Right renal cortex interstitium (tissue), 3 donors: ENCODE data around the gene REV3L. TPM values are rescaled to one million over a fixed set of nuclear protein-coding genes. Genes with fewer than 3 reads are reported as not detected.
A peak's percentile ranks its signal among the peaks of the same experiment; 100 is the strongest.
"Not testable (repeated sequence)": the region's sequence is repeated elsewhere in the genome, so short reads cannot be mapped to it uniquely, and the experiment has no call there.

ENCODE experiments used
- DNase-seq, 3 donors: peaks; one replicate each; pipeline ENCODE4 v3.0.0-alpha.2; 2013; ENCODE audit warnings: low read depth in 3 of 3, low spot score in 2 of 3
- polyA plus RNA-seq, 3 donors: library from polyadenylated mRNA; unstranded; fragments of 120-200 nt; gene quantifications; one replicate each; pipeline ENCODE4 v1.2.1, GENCODE V29; 2013; ENCODE audit not compliant: insufficient read length in 3 of 3

The REV3L gene
- polyA plus RNA-seq = 10 to 100 TPM; 38.1 to 48.2 (median 47.9) TPM

GRCh38 chr6:111482959-111483735 lies at the start of gene REV3L:
Gene REV3L, minus strand, starts transcription at chr6:111483218. Its CDS starts 330 bp downstream, at chr6:111482888.
- peak; percentile 74 to 87 (median 85) for DNase-seq

DNA sequence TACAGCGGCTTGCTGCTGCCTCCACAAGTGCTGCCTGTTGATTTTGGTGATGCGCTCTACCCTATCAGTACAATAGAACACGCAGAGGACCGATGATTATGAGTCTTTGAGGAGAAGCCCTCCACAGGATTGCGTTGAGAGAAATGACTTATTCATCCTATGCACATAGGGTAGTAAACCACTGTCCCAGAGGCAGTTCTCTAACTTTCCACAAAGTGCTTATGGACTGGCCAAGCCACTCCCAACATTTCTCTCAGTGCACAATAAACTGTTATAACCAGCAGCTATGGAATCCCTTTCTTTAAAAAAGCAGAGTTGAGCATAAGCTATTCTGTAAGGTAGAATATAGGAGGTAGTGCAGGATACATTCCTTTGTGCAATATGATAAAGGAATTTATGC lies 48.2 kb upstream of the REV3L start:
- DNase-seq = no peak

GRCh38 chr6:111530667-111531066 lies 47.6 kb upstream of the REV3L start:
- DNase-seq = no peak

- DNase-seq = no peak
These were observed 47.2 kb upstream of the REV3L start for GRCh38 chr6:111530218-111530617.

- no peak for DNase-seq
These were observed 44.3 kb upstream of the REV3L start for GRCh38 chr6:111527367-111527766.

- no peak for DNase-seq
These were observed 41.7 kb upstream of the REV3L start for GRCh38 chr6:111524735-111525134.

GRCh38 chr6:111524252-111524651 lies 41.2 kb upstream of the REV3L start:
- no peak for DNase-seq

- no peak for DNase-seq
These were observed 40.6 kb upstream of the REV3L start for GRCh38 chr6:111523484-111524167.

- DNase-seq = no peak
These were observed 39.5 kb upstream of the REV3L start for GRCh38 chr6:111522393-111523020.

GRCh38 chr6:111521497-111522270 lies 38.7 kb upstream of the REV3L start:
- DNase-seq = no peak

- no peak for DNase-seq
These were observed 37.5 kb upstream of the REV3L start for GRCh38 chr6:111520524-111520923.

GRCh38 chr6:111517965-111518364 lies 34.9 kb upstream of the REV3L start:
- no peak for DNase-seq

DNA sequence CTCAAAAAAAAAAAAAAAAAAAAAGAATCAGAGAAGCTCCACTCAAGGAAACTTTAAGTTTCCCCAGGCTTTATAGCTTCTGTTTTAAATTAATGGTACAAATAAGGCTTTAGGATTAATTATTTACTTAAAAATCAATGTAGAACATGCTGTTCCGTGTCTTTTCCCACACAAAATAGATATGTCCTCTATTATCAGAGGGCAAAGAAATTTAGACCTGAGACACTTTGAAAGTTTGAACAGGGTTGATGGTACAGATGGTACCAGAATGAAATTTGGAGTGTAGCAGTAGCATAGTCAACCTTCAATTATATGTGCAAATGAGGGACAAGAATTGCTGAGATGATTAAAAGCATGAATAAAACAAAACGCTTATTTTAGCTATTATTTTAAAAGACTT lies 32.2 kb upstream of the REV3L start:
- no peak for DNase-seq

GRCh38 chr6:111514531-111514930 lies 31.5 kb upstream of the REV3L start:
- not testable (repeated sequence) for DNase-seq

DNA sequence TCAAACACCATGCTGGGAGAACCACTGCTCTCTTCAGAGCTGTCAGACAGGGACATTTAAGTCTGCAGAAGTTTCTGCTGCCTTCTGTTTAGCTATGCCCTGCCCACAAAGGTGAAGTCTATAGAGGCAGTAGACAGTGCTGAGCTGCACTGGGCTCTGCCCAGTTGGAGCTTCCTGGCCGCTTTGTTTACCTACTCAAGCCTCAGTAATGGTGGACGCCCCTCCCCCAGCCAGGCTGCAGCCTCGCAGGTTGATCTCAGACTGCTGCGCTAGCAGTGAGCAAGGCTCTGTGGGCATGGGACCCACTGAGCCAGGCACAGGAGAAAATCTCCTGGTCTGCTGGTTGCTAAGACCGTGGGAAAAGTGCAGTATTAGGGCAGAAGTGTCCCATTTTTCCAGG lies 24.2 kb upstream of the REV3L start:
- not testable (repeated sequence) for DNase-seq

DNA sequence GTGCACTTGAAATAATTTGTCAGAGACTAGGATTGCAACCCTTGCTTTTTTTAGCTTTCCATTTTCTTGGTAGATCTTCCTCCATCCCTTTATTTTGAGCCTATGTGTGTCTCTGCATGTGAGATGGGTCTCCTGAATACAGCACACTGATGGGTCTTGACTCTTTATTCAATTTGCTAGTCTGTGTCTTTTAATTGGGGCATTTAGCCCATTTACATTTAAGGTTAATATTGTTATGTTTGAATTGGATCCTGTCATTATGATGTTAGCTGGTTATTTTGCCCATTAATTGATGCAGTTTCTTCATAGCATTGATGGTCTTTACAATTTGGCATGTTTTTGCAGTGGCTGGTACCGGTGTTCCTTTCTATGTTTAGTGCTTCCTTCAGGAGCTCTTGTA lies 22.5 kb upstream of the REV3L start:
- not testable (repeated sequence) for DNase-seq

- DNase-seq = no peak
These were observed 20.6 kb upstream of the REV3L start for GRCh38 chr6:111503660-111504059.

- no peak for DNase-seq
These were observed 20.2 kb upstream of the REV3L start for GRCh38 chr6:111503194-111503593.

DNA sequence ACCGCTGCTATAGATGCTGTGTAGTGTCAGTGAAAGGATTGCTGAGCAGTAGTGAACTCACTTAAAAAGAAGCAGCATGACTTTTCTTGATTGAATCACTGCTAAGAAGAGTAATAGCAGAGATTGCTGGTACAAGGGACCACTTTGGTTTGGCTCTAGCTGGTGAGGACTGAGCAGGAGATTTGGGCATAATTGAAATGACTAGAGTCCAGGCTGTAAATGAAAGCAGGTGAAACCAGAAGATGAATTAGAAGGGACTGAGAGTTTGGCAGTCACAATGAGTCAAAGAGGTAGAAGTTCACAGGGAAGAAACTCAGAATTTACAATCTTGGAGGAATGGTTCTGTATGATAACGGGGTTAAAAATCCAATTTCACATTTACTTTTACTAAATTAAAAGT lies 19.1 kb upstream of the REV3L start:
- no peak for DNase-seq

DNA sequence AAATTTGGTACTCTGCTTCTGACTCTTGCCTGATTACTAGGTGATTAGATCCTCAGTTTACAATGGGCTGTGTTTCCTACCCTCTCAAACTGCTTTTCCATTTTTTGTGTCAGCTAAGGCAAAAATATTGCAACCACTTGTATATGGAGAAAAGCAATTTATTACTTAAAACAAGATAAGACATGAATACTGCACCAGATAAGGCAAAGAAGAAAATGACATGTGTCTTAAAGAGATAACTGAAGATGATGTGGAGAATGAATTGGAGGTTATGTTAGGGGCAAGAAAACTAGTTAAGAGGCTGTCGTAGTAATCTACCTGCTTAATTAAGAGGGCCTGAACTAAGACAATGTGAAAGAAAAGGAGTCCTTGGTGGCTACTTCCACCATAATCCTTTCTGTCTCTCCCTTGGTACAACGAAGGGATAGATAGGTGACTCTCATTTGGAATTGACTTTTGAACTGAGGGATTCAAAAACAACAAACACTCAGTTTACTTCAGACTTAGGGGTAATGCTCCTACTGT lies 16.3 kb upstream of the REV3L start:
- DNase-seq = no peak
